ENCODE measurements around the gene LYPD6. TPM values are rescaled to one million over a fixed set of nuclear protein-coding genes. Genes with fewer than 3 reads are reported as not detected.

The LYPD6 gene
- total RNA-seq, 1 donor from 2014 or later: 16.4 TPM

GRCh38 chr2:149375801-149376361 is 45.5 kb downstream of the LYPD6 start:
- Mint-ChIP-seq H3K27ac (no peak overlapping the region), H3K4me1 (ENCODE audit: unreplicated experiment) (peaks cover 22% of the 10 kb centered on the region), H3K4me3 (no peak overlapping the region), H3K36me3 (peaks cover 13% of the 10 kb centered on the region), H3K27me3 (no peaks in the 10 kb centered on the region), H3K9me3 (peaks cover 11% of the 10 kb centered on the region)
- DNase-seq (ENCODE audit: extremely low spot score, unreplicated experiment): no peak
- no peak for TF ChIP-seq CTCF (conservative IDR thresholded peaks at IDR 0.05)

- Mint-ChIP-seq H3K4me3 (no peak overlapping the region), H3K27ac (no peak overlapping the region), H3K4me1 (ENCODE audit: unreplicated experiment) (peaks cover 17% of the 10 kb centered on the region), H3K36me3 (peaks cover 5% of the 10 kb centered on the region), H3K27me3 (no peaks in the 10 kb centered on the region), H3K9me3 (no peaks in the 10 kb centered on the region)
- no peak for TF ChIP-seq CTCF (conservative IDR thresholded peaks at IDR 0.05)
- no peak for DNase-seq (ENCODE audit: extremely low spot score, unreplicated experiment)
These were observed 49.8 kb downstream of the LYPD6 start for GRCh38 chr2:149380205-149380604.

GRCh38 chr2:149383340-149383739 is 53.0 kb downstream of the LYPD6 start:
- H3K27me3 Mint-ChIP-seq: no peaks in the 10 kb centered on the region
- no peak for DNase-seq (ENCODE audit: extremely low spot score, unreplicated experiment)
- no peak for TF ChIP-seq CTCF (conservative IDR thresholded peaks at IDR 0.05)
- peaks cover 10% of the 10 kb centered on the region for H3K36me3 Mint-ChIP-seq
- peaks cover 4% of the 10 kb centered on the region for H3K9me3 Mint-ChIP-seq
- H3K27ac Mint-ChIP-seq: no peak overlapping the region
- H3K4me3 Mint-ChIP-seq: no peak overlapping the region
- H3K4me1 Mint-ChIP-seq (ENCODE audit: unreplicated experiment): peaks cover 17% of the 10 kb centered on the region

GRCh38 chr2:149385350-149385749 is 55.0 kb downstream of the LYPD6 start:
- Mint-ChIP-seq H3K36me3 (peaks cover 5% of the 10 kb centered on the region), H3K4me1 (ENCODE audit: unreplicated experiment) (peaks cover 27% of the 10 kb centered on the region), H3K27ac (no peak overlapping the region), H3K27me3 (no peaks in the 10 kb centered on the region), H3K9me3 (peaks cover 4% of the 10 kb centered on the region), H3K4me3 (no peak overlapping the region)
- DNase-seq (ENCODE audit: extremely low spot score, unreplicated experiment): no peak
- TF ChIP-seq CTCF (conservative IDR thresholded peaks at IDR 0.05): no peak

GRCh38 chr2:149387411-149387810 is 57.0 kb downstream of the LYPD6 start:
- H3K36me3 Mint-ChIP-seq: peaks cover 16% of the 10 kb centered on the region
- DNase-seq (ENCODE audit: extremely low spot score, unreplicated experiment): no peak
- no peak for TF ChIP-seq CTCF (conservative IDR thresholded peaks at IDR 0.05)
- no peaks in the 10 kb centered on the region for H3K27me3 Mint-ChIP-seq
- peaks cover 9% of the 10 kb centered on the region for H3K9me3 Mint-ChIP-seq
- H3K27ac Mint-ChIP-seq: no peak overlapping the region
- H3K4me1 Mint-ChIP-seq (ENCODE audit: unreplicated experiment): peaks cover 27% of the 10 kb centered on the region
- H3K4me3 Mint-ChIP-seq: no peak overlapping the region

All from type B pancreatic cell (in vitro differentiated cells).